WTC11 (cell line): Measurements from ENCODE around the gene ADGRB3. TPM values are rescaled to one million over a fixed set of nuclear protein-coding genes. Genes with fewer than 3 reads are reported as not detected.

Experiments
- ATAC-seq: fragments of 200-7000 bp; cut with Tn5 transposase; 2 replicates; pipeline ENCODE4 v1.10.0; 2021; ENCODE audit warnings: mild to moderate bottlenecking, moderate library complexity
- CTCF ChIA-PET: fragments of 300-600 bp; sonication (Branson Sonifier 250); formaldehyde crosslinking; loops from one replicate; lab custom pipeline; 2021; ENCODE audit warnings: antibody characterized with exemption; lab: Charles Lee
- POLR2A ChIA-PET: fragments of 350-600 bp; sonication (Branson Sonifier 250); formaldehyde crosslinking; loops from one replicate; lab custom pipeline; 2021; ENCODE audit warnings: antibody characterized with exemption; lab: Charles Lee
- DNase-seq: peaks from one replicate; pipeline ENCODE4 v3.0.0; 2021; ENCODE audit warnings: low spot score
- H3K27ac Mint-ChIP-seq: 2 replicates; pipeline ENCODE4 v1.8.0; 2021; ENCODE audit warnings: mixed read lengths
- H3K27me3 Mint-ChIP-seq: 2 replicates; pipeline ENCODE4 v1.8.0; 2021; ENCODE audit warnings: low read depth, mild to moderate bottlenecking, moderate library complexity, mixed read lengths
- H3K36me3 Mint-ChIP-seq: 2 replicates; pipeline ENCODE4 v1.8.0; 2021; ENCODE audit warnings: mixed read lengths
- H3K4me1 Mint-ChIP-seq: 2 replicates; pipeline ENCODE4 v1.8.0; 2022; ENCODE audit warnings: mixed read lengths
- H3K4me3 Mint-ChIP-seq: 2 replicates; pipeline ENCODE4 v1.8.0; 2021; ENCODE audit warnings: mild to moderate bottlenecking, moderate library complexity, mixed read lengths
- H3K9me3 Mint-ChIP-seq: 2 replicates; pipeline ENCODE4 v1.8.0; 2021; ENCODE audit warnings: mixed read lengths
- CREB1 ChIP-seq: sonication (generic); formaldehyde crosslinking; IDR thresholded peaks from 2 replicates; pipeline ENCODE4 v1.8.0; 2023; ENCODE audit warnings: mild to moderate bottlenecking, missing genetic modification reagents
- CREM ChIP-seq: sonication (generic); formaldehyde crosslinking; IDR thresholded peaks from 2 replicates; pipeline ENCODE4 v1.8.1; 2022; ENCODE audit warnings: mild to moderate bottlenecking, missing genetic modification reagents, moderate library complexity
- ESRRA ChIP-seq: sonication (generic); formaldehyde crosslinking; IDR thresholded peaks from 2 replicates; pipeline ENCODE4 v1.8.1; 2022; ENCODE audit warnings: mild to moderate bottlenecking, missing genetic modification reagents, borderline replicate concordance
- FOXP1 ChIP-seq: sonication (generic); formaldehyde crosslinking; IDR thresholded peaks from 2 replicates; pipeline ENCODE4 v1.8.0; 2022; ENCODE audit warnings: missing genetic modification reagents, mild to moderate bottlenecking, moderate library complexity, borderline replicate concordance
- GABPB1 ChIP-seq: sonication (generic); formaldehyde crosslinking; IDR thresholded peaks from 2 replicates; pipeline ENCODE4 v1.8.1; 2023; ENCODE audit warnings: mild to moderate bottlenecking, missing genetic modification reagents
- HMGA2 ChIP-seq: fragments of 250-450 bp; sonication (Bioruptor Pico); IDR thresholded peaks from 2 replicates; pipeline ENCODE4 v1.4.0; 2021; ENCODE audit warnings: mild to moderate bottlenecking, moderate library complexity
- NFE2L1 ChIP-seq: sonication (generic); formaldehyde crosslinking; IDR thresholded peaks from 2 replicates; pipeline ENCODE4 v1.8.1; 2023; ENCODE audit warnings: missing genetic modification reagents
- NR1H2 ChIP-seq: sonication (generic); formaldehyde crosslinking; IDR thresholded peaks from 2 replicates; pipeline ENCODE4 v1.9.0; 2021; ENCODE audit warnings: mild to moderate bottlenecking, moderate library complexity, missing genetic modification reagents
- NR3C1 ChIP-seq: sonication (generic); formaldehyde crosslinking; conservative IDR thresholded peaks from 2 replicates; pipeline ENCODE4 v1.8.1; 2023; ENCODE audit warnings: low read depth, mild to moderate bottlenecking, missing genetic modification reagents
- PREB ChIP-seq: sonication (generic); formaldehyde crosslinking; IDR thresholded peaks from 2 replicates; pipeline ENCODE4 v1.8.1; 2022; ENCODE audit warnings: mild to moderate bottlenecking, missing genetic modification reagents, moderate library complexity, borderline replicate concordance
- SMAD3 ChIP-seq: sonication (generic); formaldehyde crosslinking; IDR thresholded peaks from 2 replicates; pipeline ENCODE4 v1.8.0; 2022; ENCODE audit warnings: missing genetic modification reagents, mild to moderate bottlenecking, borderline replicate concordance
- ZNF219 ChIP-seq: sonication (generic); formaldehyde crosslinking; IDR thresholded peaks from 2 replicates; pipeline ENCODE4 v1.8.0; 2023; ENCODE audit warnings: missing genetic modification reagents, mild to moderate bottlenecking, borderline replicate concordance
- ZNF263 ChIP-seq: sonication (generic); formaldehyde crosslinking; IDR thresholded peaks from 2 replicates; pipeline ENCODE4 v1.8.1; 2022; ENCODE audit warnings: low read depth, mild to moderate bottlenecking, moderate library complexity, missing genetic modification reagents
- ZNF396 ChIP-seq: fragments of 250-450 bp; sonication (Bioruptor Pico); IDR thresholded peaks from 2 replicates; pipeline ENCODE4 v1.8.0; 2021; ENCODE audit warnings: mild to moderate bottlenecking, moderate library complexity, borderline replicate concordance
- ZNF416 ChIP-seq: fragments of 250-450 bp; sonication (Bioruptor Pico); IDR thresholded peaks from 2 replicates; pipeline ENCODE4 v1.9.0; 2021; ENCODE audit warnings: mild to moderate bottlenecking, inconsistent platforms
- ZNF423 ChIP-seq: fragments of 250-450 bp; sonication (Bioruptor Pico); IDR thresholded peaks from 2 replicates; pipeline ENCODE4 v2.1.2; 2022; ENCODE audit warnings: mild to moderate bottlenecking, moderate library complexity
- ZNF671 ChIP-seq: fragments of 250-450 bp; sonication (Bioruptor Pico); IDR thresholded peaks from 2 replicates; pipeline ENCODE4 v1.8.0; 2021; ENCODE audit warnings: mild to moderate bottlenecking
- total RNA-seq: library from RNA; stranded (reverse); gene quantifications from 3 replicates; pipeline ENCODE4 v1.2.3, GENCODE V29; 2021
- TF ChIP-seq, protein P1 (sequence below): sonication (generic); formaldehyde crosslinking; IDR thresholded peaks from 2 replicates; pipeline ENCODE4 v1.8.0; 2023; ENCODE audit warnings: missing genetic modification reagents, mild to moderate bottlenecking, borderline replicate concordance
- TF ChIP-seq, protein P2 (sequence below): sonication (generic); formaldehyde crosslinking; IDR thresholded peaks from 2 replicates; pipeline ENCODE4 v1.8.0; 2023; ENCODE audit warnings: mild to moderate bottlenecking, missing genetic modification reagents
- TF ChIP-seq, protein P3 (sequence below): sonication (generic); formaldehyde crosslinking; IDR thresholded peaks from 2 replicates; pipeline ENCODE4 v1.8.0; 2022; ENCODE audit warnings: mild to moderate bottlenecking, missing genetic modification reagents

Gene ADGRB3
- total RNA-seq, 1 experiment from 2014 or later: 1.9 TPM

GRCh38 chr6:69293471-69293870 lies 658.4 kb downstream of the ADGRB3 start (continued):
- TF ChIP-seq, protein P1, sequence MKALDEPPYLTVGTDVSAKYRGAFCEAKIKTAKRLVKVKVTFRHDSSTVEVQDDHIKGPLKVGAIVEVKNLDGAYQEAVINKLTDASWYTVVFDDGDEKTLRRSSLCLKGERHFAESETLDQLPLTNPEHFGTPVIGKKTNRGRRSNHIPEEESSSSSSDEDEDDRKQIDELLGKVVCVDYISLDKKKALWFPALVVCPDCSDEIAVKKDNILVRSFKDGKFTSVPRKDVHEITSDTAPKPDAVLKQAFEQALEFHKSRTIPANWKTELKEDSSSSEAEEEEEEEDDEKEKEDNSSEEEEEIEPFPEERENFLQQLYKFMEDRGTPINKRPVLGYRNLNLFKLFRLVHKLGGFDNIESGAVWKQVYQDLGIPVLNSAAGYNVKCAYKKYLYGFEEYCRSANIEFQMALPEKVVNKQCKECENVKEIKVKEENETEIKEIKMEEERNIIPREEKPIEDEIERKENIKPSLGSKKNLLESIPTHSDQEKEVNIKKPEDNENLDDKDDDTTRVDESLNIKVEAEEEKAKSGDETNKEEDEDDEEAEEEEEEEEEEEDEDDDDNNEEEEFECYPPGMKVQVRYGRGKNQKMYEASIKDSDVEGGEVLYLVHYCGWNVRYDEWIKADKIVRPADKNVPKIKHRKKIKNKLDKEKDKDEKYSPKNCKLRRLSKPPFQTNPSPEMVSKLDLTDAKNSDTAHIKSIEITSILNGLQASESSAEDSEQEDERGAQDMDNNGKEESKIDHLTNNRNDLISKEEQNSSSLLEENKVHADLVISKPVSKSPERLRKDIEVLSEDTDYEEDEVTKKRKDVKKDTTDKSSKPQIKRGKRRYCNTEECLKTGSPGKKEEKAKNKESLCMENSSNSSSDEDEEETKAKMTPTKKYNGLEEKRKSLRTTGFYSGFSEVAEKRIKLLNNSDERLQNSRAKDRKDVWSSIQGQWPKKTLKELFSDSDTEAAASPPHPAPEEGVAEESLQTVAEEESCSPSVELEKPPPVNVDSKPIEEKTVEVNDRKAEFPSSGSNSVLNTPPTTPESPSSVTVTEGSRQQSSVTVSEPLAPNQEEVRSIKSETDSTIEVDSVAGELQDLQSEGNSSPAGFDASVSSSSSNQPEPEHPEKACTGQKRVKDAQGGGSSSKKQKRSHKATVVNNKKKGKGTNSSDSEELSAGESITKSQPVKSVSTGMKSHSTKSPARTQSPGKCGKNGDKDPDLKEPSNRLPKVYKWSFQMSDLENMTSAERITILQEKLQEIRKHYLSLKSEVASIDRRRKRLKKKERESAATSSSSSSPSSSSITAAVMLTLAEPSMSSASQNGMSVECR (CRISPR knock-in tag): no peak
- no peak for TF ChIP-seq CREB1
- TF ChIP-seq GABPB1 (CRISPR knock-in tag): no peak
- TF ChIP-seq ZNF219 (CRISPR knock-in tag): no peak
- no peak for TF ChIP-seq CREM
- no peak for TF ChIP-seq HMGA2 (CRISPR knock-in tag)

- TF ChIP-seq SMAD3 (CRISPR knock-in tag): no peak
- TF ChIP-seq ZNF416 (CRISPR knock-in tag): no peak
- no peak for TF ChIP-seq GABPB1 (CRISPR knock-in tag)
- no peak for TF ChIP-seq FOXP1
- TF ChIP-seq ZNF671 (CRISPR knock-in tag): no peak
- TF ChIP-seq ZNF396 (CRISPR knock-in tag): no peak
- no peak for TF ChIP-seq NR1H2 (CRISPR knock-in tag)
- TF ChIP-seq, protein P2, sequence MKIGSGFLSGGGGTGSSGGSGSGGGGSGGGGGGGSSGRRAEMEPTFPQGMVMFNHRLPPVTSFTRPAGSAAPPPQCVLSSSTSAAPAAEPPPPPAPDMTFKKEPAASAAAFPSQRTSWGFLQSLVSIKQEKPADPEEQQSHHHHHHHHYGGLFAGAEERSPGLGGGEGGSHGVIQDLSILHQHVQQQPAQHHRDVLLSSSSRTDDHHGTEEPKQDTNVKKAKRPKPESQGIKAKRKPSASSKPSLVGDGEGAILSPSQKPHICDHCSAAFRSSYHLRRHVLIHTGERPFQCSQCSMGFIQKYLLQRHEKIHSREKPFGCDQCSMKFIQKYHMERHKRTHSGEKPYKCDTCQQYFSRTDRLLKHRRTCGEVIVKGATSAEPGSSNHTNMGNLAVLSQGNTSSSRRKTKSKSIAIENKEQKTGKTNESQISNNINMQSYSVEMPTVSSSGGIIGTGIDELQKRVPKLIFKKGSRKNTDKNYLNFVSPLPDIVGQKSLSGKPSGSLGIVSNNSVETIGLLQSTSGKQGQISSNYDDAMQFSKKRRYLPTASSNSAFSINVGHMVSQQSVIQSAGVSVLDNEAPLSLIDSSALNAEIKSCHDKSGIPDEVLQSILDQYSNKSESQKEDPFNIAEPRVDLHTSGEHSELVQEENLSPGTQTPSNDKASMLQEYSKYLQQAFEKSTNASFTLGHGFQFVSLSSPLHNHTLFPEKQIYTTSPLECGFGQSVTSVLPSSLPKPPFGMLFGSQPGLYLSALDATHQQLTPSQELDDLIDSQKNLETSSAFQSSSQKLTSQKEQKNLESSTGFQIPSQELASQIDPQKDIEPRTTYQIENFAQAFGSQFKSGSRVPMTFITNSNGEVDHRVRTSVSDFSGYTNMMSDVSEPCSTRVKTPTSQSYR (CRISPR knock-in tag): no peak
- no peak for TF ChIP-seq ZNF423 (CRISPR knock-in tag)
- TF ChIP-seq, protein P3, sequence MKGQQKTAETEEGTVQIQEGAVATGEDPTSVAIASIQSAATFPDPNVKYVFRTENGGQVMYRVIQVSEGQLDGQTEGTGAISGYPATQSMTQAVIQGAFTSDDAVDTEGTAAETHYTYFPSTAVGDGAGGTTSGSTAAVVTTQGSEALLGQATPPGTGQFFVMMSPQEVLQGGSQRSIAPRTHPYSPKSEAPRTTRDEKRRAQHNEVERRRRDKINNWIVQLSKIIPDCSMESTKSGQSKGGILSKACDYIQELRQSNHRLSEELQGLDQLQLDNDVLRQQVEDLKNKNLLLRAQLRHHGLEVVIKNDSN: no peak
- TF ChIP-seq PREB (CRISPR knock-in tag): no peak
- TF ChIP-seq NFE2L1 (CRISPR knock-in tag): no peak
- TF ChIP-seq NR3C1 (CRISPR knock-in tag): no peak
- TF ChIP-seq ZNF263: no peak
- no peak for TF ChIP-seq ESRRA
- ATAC-seq: no peak
- ChIA-PET CTCF (no interaction called here), POLR2A (no interaction called here)
- H3K9me3 Mint-ChIP-seq: no peaks in the 10 kb centered on the region
- H3K27me3 Mint-ChIP-seq: no peaks in the 10 kb centered on the region
- H3K4me3 Mint-ChIP-seq: no peak overlapping the region
- H3K4me1 Mint-ChIP-seq: peaks cover 3% of the 10 kb centered on the region; the same call in 1 of the 2 replicates
- no peak for DNase-seq
- no peak overlapping the region for H3K27ac Mint-ChIP-seq
- H3K36me3 Mint-ChIP-seq: no peaks in the 10 kb centered on the region
These were observed 659.3 kb downstream of the ADGRB3 start for GRCh38 chr6:69294407-69294806.
